ENCODE data around the gene RNF214.
"Not testable (repeated sequence)": the region's sequence is repeated elsewhere in the genome, so short reads cannot be mapped to it uniquely, and the experiment has no call there.

Gene RNF214

GRCh38 chr11:117201658-117202305 lies 30.7 kb upstream of the RNF214 start:
- DNase-seq (ENCODE audit: insufficient read length, low spot score) (no peak), FAIRE-seq (no peak)
- TF ChIP-seq POLR2A (IDR thresholded peaks at IDR 0.05; ENCODE audit: low read depth, low read length) = no peak

- no peak for TF ChIP-seq POLR2A (IDR thresholded peaks at IDR 0.05; ENCODE audit: low read depth, low read length)
- no peak for DNase-seq (ENCODE audit: insufficient read length, low spot score)
- no peak for FAIRE-seq
Observed at GRCh38 chr11:117202386-117203068, 29.9 kb upstream of the RNF214 start.

- no peak for DNase-seq (ENCODE audit: insufficient read length, low spot score)
- no peak for TF ChIP-seq POLR2A (IDR thresholded peaks at IDR 0.05; ENCODE audit: low read depth, low read length)
- no peak for FAIRE-seq
Observed at GRCh38 chr11:117203069-117203407, 29.4 kb upstream of the RNF214 start.

GRCh38 chr11:117204283-117205080 lies 28.0 kb upstream of the RNF214 start:
- no peak for TF ChIP-seq POLR2A (IDR thresholded peaks at IDR 0.05; ENCODE audit: low read depth, low read length)
- FAIRE-seq (no peak), DNase-seq (ENCODE audit: insufficient read length, low spot score) (no peak)

- TF ChIP-seq POLR2A (IDR thresholded peaks at IDR 0.05; ENCODE audit: low read depth, low read length) = no peak
- FAIRE-seq = no peak
Observed at GRCh38 chr11:117205211-117205818, 27.2 kb upstream of the RNF214 start.

GRCh38 chr11:117206111-117206510 lies 26.4 kb upstream of the RNF214 start:
- DNase-seq (ENCODE audit: insufficient read length, low spot score); FAIRE-seq: not testable (repeated sequence)

More at GRCh38 chr11:117205211-117205818, 27.2 kb upstream of the RNF214 start:
- no peak for DNase-seq (ENCODE audit: insufficient read length, low spot score)

- FAIRE-seq = peak; percentile 88
- not testable (repeated sequence) for DNase-seq (ENCODE audit: insufficient read length, low spot score)
Observed at GRCh38 chr11:117206859-117207258, 25.6 kb upstream of the RNF214 start.

GRCh38 chr11:117207481-117207880 lies 25.0 kb upstream of the RNF214 start:
- not testable (repeated sequence) for DNase-seq (ENCODE audit: insufficient read length, low spot score); FAIRE-seq

GRCh38 chr11:117208710-117209109 lies 23.8 kb upstream of the RNF214 start:
- FAIRE-seq; DNase-seq (ENCODE audit: insufficient read length, low spot score): not testable (repeated sequence)

GRCh38 chr11:117209351-117210125 lies 22.9 kb upstream of the RNF214 start:
- not testable (repeated sequence) for DNase-seq (ENCODE audit: insufficient read length, low spot score); FAIRE-seq

GRCh38 chr11:117210620-117211019 lies 21.9 kb upstream of the RNF214 start:
- no peak for DNase-seq (ENCODE audit: insufficient read length, low spot score)
- no peak for TF ChIP-seq POLR2A (IDR thresholded peaks at IDR 0.05; ENCODE audit: low read depth, low read length)
- no peak for FAIRE-seq

GRCh38 chr11:117212697-117213355 lies 19.6 kb upstream of the RNF214 start:
- DNase-seq (ENCODE audit: insufficient read length, low spot score) (no peak), FAIRE-seq (no peak)
- no peak for TF ChIP-seq POLR2A (IDR thresholded peaks at IDR 0.05; ENCODE audit: low read depth, low read length)

GRCh38 chr11:117214404-117215110 lies 17.9 kb upstream of the RNF214 start:
- DNase-seq (ENCODE audit: insufficient read length, low spot score) (no peak), FAIRE-seq (no peak)
- TF ChIP-seq POLR2A (IDR thresholded peaks at IDR 0.05; ENCODE audit: low read depth, low read length) = no peak
